Measurements from ENCODE around the gene DCTPP1.
"Not testable (repeated sequence)": the region's sequence is repeated elsewhere in the genome, so short reads cannot be mapped to it uniquely, and the experiment has no call there.

DCTPP1 gene

DNA sequence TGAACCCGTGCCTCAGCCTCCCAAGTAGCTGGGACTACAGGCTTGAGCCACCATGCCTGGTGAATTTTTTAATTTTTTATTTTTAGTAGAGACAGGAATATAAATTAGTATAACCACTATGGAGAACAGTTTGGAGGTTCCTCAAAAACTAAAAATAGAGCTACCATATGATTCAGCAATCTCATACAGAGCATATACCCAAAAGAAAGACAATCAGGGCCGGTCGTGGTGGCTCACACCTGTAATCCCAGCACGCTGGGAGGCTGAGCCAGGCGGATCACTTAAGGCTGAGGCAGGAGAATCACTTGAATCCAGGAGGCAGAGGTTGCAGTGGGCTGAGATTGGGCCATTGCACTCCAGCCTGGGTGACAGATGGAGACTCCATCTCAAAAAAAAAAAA, 31.6 kb upstream of the DCTPP1 start:
- not testable (repeated sequence) for H3K36me3 ChIP-seq (ENCODE audit: insufficient read depth, low read depth, low read length); H3K27ac ChIP-seq (ENCODE audit: low read length); H3K9ac ChIP-seq (ENCODE audit: low read depth, low read length); H3K4me1 ChIP-seq (ENCODE audit: insufficient read depth, low read length); H3K4me3 ChIP-seq (ENCODE audit: low read length); H3K9me3 ChIP-seq (ENCODE audit: insufficient read depth, low read depth, low read length); H3K27me3 ChIP-seq (ENCODE audit: insufficient read depth, low read length)

DNA sequence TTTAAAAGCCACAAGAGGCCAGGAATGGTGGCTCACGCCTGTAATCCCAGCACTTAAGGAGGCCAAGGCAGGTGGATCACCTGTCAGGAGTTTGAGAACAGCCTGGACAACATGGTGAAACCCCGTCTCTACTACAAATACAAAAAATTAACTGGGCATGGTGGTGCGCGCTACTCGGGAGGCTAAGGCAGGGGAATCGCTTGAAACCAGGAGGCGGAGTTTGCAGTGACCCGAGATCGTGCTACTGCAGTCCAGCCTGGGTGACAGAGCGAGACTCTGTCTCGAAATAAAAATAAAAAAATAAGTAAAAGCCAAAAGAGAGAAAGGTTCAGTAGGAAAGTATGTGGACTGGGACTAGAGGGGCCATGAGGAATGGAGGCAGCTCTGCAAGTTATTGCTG, 29.6 kb upstream of the DCTPP1 start:
- no peak overlapping the region for H3K9ac ChIP-seq (ENCODE audit: low read depth, low read length)
- H3K9me3 ChIP-seq (ENCODE audit: insufficient read depth, low read depth, low read length): no peaks in the 10 kb centered on the region
- H3K27me3 ChIP-seq (ENCODE audit: insufficient read depth, low read length): no peaks in the 10 kb centered on the region
- no peaks in the 10 kb centered on the region for H3K4me1 ChIP-seq (ENCODE audit: insufficient read depth, low read length)
- H3K27ac ChIP-seq (ENCODE audit: low read length): no peak overlapping the region
- no peaks in the 10 kb centered on the region for H3K36me3 ChIP-seq (ENCODE audit: insufficient read depth, low read depth, low read length)
- no peak overlapping the region for H3K4me3 ChIP-seq (ENCODE audit: low read length)

DNA sequence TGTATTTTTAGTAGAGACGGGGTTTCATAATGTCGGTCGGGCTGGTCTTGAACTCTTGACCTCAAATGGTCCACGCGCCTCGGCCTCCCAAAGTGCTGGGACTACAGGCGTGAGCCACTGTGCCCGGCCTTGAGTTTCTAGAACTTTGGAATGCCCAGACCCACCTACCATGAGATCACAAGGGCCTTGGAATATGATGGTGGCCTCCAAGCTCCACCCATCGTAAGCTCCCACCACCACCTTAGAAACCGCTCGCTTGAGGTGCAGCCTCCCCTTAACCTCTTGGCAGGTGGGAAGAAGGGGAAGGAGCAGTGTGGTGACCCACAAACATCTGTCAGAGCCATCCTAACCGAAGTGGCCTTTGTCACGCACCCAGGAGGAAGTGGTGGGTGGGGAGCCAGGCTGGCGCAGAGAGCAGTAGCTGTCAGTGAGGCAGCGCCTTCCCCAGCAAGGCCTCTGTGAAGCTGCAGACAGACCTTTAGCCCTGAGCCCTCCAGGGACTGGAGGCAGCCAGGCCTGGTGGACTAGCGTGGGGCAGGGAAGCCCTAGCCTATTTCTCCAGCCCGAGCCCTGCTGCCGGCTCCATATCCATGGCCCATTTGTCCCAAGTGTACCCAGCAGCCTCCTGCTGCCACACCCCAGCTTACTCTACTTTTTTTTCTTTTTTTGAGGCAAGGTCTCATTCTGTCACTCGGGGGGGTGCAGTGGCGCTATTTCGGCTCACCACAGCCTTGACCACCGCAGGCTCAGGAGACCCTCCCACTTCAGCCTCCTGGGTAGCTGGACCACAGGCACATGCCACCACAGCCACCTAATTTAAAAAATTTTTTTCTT, 28.9 kb upstream of the DCTPP1 start:
- Histone ChIP-seq H3K27me3 (ENCODE audit: insufficient read depth, low read length) (no peaks in the 10 kb centered on the region), H3K27ac (ENCODE audit: low read length) (no peak overlapping the region), H3K4me1 (ENCODE audit: insufficient read depth, low read length) (no peaks in the 10 kb centered on the region), H3K36me3 (ENCODE audit: insufficient read depth, low read depth, low read length) (no peaks in the 10 kb centered on the region), H3K9me3 (ENCODE audit: insufficient read depth, low read depth, low read length) (no peaks in the 10 kb centered on the region), H3K9ac (ENCODE audit: low read depth, low read length) (no peak overlapping the region), H3K4me3 (ENCODE audit: low read length) (no peak overlapping the region)

DNA sequence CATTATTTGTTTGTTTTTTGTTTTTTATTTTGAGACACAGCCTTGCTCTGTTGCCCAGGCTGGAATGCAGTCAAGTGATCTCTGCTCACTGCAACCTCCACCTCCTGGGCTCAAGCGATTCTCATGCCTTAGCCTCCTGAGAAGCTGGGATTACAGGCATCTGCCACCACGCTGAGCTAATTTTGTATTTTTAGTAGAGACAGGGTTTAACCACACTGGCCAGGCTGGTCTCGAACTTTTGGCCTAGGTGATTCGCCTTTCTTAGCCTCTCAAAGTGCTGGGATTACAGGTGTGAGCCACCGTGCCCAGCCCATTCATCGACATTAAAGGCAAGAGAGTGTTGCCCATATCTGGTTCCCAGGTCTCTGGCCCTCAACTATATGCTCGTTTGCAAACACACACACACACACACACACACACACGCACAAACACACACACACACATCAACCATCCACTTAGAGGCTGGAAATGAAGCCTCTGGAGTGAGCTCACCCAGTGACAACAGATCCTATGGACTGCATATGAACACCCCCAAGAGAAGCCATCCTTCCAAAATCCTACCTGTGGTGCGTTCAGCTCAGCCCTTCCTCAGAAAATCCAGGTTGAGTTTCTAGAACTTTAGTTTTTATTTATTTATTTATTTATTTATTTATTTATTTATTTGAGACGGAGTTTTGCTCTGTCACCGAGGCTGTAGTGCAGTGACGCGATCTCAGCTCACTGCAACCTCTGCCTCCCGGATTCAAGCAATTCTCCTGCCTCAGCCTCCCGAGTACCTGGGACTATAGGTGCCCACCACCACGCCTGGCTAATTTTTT, 28.1 kb upstream of the DCTPP1 start:
- Histone ChIP-seq H3K9ac (ENCODE audit: low read depth, low read length) (no peak overlapping the region), H3K36me3 (ENCODE audit: insufficient read depth, low read depth, low read length) (no peaks in the 10 kb centered on the region), H3K9me3 (ENCODE audit: insufficient read depth, low read depth, low read length) (no peaks in the 10 kb centered on the region), H3K27ac (ENCODE audit: low read length) (no peak overlapping the region), H3K4me1 (ENCODE audit: insufficient read depth, low read length) (no peaks in the 10 kb centered on the region), H3K27me3 (ENCODE audit: insufficient read depth, low read length) (no peaks in the 10 kb centered on the region), H3K4me3 (ENCODE audit: low read length) (no peak overlapping the region)

GRCh38 chr16:30457256-30457655, 27.4 kb upstream of the DCTPP1 start:
- Histone ChIP-seq H3K9me3 (ENCODE audit: insufficient read depth, low read depth, low read length) (no peaks in the 10 kb centered on the region), H3K4me3 (ENCODE audit: low read length) (no peak overlapping the region), H3K27ac (ENCODE audit: low read length) (no peak overlapping the region), H3K4me1 (ENCODE audit: insufficient read depth, low read length) (no peaks in the 10 kb centered on the region), H3K36me3 (ENCODE audit: insufficient read depth, low read depth, low read length) (no peaks in the 10 kb centered on the region), H3K9ac (ENCODE audit: low read depth, low read length) (no peak overlapping the region), H3K27me3 (ENCODE audit: insufficient read depth, low read length) (no peaks in the 10 kb centered on the region)

GRCh38 chr16:30456302-30456701, 26.5 kb upstream of the DCTPP1 start:
- H3K36me3 ChIP-seq (ENCODE audit: insufficient read depth, low read depth, low read length): no peaks in the 10 kb centered on the region
- no peak overlapping the region for H3K27ac ChIP-seq (ENCODE audit: low read length)
- H3K27me3 ChIP-seq (ENCODE audit: insufficient read depth, low read length): no peaks in the 10 kb centered on the region
- no peaks in the 10 kb centered on the region for H3K9me3 ChIP-seq (ENCODE audit: insufficient read depth, low read depth, low read length)
- no peak overlapping the region for H3K9ac ChIP-seq (ENCODE audit: low read depth, low read length)
- H3K4me1 ChIP-seq (ENCODE audit: insufficient read depth, low read length): no peaks in the 10 kb centered on the region
- H3K4me3 ChIP-seq (ENCODE audit: low read length): no peak overlapping the region

- H3K4me1 ChIP-seq (ENCODE audit: insufficient read depth, low read length); H3K27me3 ChIP-seq (ENCODE audit: insufficient read depth, low read length); H3K9ac ChIP-seq (ENCODE audit: low read depth, low read length); H3K27ac ChIP-seq (ENCODE audit: low read length); H3K9me3 ChIP-seq (ENCODE audit: insufficient read depth, low read depth, low read length); H3K36me3 ChIP-seq (ENCODE audit: insufficient read depth, low read depth, low read length); H3K4me3 ChIP-seq (ENCODE audit: low read length): not testable (repeated sequence)
These were observed 23.1 kb upstream of the DCTPP1 start for GRCh38 chr16:30452709-30453580.

- Histone ChIP-seq H3K36me3 (ENCODE audit: insufficient read depth, low read depth, low read length) (peaks cover 4% of the 10 kb centered on the region; the same call in 1 of the 2 replicates), H3K4me3 (ENCODE audit: low read length) (no peak overlapping the region), H3K27ac (ENCODE audit: low read length) (no peak overlapping the region), H3K4me1 (ENCODE audit: insufficient read depth, low read length) (0 out of 2 replicates have a peak, but pooled peaks cover under 1% of the 10 kb centered on the region), H3K9ac (ENCODE audit: low read depth, low read length) (no peak overlapping the region), H3K27me3 (ENCODE audit: insufficient read depth, low read length) (no peaks in the 10 kb centered on the region), H3K9me3 (ENCODE audit: insufficient read depth, low read depth, low read length) (no peaks in the 10 kb centered on the region)
These were observed 19.2 kb upstream of the DCTPP1 start for GRCh38 chr16:30449116-30449435.

DNA sequence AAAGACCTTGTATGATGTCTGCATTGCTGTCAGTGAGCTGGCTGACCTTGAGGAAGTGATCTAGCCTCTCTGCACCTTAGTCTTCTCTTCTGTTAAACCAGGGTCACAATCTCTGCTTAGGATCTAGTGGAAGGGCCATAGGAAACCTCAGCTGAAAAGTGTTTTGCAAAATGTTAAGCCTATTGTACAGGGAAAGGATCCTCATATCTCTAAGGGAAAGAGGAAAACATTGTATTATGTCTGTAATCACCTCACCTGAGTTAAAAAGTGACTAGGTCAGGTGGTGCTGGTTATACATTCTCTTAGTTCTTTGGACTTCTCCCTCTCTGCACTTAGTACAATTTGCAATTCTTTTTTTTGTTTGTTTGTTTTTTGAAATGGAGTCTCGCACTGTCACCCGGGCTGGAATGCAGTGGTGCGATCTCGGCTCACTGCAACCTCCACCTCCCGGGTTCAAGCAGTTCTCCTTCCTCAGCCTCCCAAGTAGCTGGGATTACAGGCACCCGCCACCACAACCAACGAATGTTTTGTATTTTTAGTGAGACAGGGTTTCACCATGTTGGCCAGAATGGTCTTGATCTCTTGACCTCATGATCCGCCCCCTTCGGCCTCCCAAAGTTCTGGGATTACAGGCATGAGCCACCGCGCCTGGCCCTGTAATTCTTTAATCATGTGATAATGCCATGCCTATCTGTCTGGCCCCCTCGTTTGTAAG, 17.8 kb upstream of the DCTPP1 start:
- Histone ChIP-seq H3K9me3 (ENCODE audit: insufficient read depth, low read depth, low read length) (no peaks in the 10 kb centered on the region), H3K9ac (ENCODE audit: low read depth, low read length) (no peak overlapping the region), H3K27me3 (ENCODE audit: insufficient read depth, low read length) (no peaks in the 10 kb centered on the region), H3K27ac (ENCODE audit: low read length) (no peak overlapping the region), H3K36me3 (ENCODE audit: insufficient read depth, low read depth, low read length) (peaks cover 6% of the 10 kb centered on the region; the same call in 1 of the 2 replicates), H3K4me1 (ENCODE audit: insufficient read depth, low read length) (0 out of 2 replicates have a peak, but pooled peaks cover 3% of the 10 kb centered on the region), H3K4me3 (ENCODE audit: low read length) (no peak overlapping the region)

DNA sequence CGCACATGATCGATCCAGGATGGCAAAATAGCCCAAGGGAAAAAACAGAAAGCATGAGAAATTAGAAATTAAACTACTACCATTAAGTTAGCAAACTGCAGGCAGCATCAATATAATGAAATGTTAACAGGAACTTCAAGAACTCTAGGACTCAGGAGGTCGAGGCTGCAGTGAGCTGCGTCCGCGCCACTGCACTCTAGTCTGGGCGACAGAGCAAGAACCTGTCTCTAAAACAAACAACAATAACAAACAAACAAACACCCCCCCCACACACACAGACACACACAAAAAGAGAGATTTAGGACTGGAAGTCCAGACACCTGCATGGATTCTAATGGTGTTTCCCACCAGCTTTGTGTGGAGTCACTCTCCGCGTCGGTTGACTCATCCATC, 16.4 kb upstream of the DCTPP1 start:
- Histone ChIP-seq H3K4me3 (ENCODE audit: low read length) (peak overlapping the region; percentile 81), H3K9me3 (ENCODE audit: insufficient read depth, low read depth, low read length) (no peaks in the 10 kb centered on the region), H3K27me3 (ENCODE audit: insufficient read depth, low read length) (no peaks in the 10 kb centered on the region), H3K36me3 (ENCODE audit: insufficient read depth, low read depth, low read length) (peaks cover 6% of the 10 kb centered on the region; the same call in 1 of the 2 replicates), H3K27ac (ENCODE audit: low read length) (no peak overlapping the region), H3K9ac (ENCODE audit: low read depth, low read length) (peak overlapping the region; percentile 81; the same call in 1 of the 2 replicates), H3K4me1 (ENCODE audit: insufficient read depth, low read length) (0 out of 2 replicates have a peak, but pooled peaks cover 3% of the 10 kb centered on the region)
